Measurements from ENCODE around the gene SOAT2.

DNA sequence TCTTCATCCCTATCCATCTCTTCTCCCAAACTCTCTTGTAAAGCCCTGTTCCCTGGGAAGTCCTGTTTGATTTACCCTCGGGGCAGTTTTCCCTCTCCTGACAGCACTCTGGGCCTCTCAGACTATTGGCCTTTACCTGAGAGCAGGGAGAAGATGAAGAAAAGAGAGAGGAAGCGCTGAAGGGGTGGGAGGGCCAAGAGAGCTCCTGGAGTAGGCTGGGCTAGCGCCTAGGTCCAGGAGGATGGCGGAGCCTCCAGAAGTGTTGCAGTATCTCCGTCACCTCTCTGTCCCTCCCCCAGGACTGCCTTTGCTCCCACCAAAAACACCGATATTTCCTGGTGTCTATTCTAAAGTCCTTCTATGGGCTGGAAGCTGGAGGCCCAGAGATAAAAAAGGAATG, 11.5 kb upstream of the SOAT2 start:
- TF ChIP-seq, protein P1, sequence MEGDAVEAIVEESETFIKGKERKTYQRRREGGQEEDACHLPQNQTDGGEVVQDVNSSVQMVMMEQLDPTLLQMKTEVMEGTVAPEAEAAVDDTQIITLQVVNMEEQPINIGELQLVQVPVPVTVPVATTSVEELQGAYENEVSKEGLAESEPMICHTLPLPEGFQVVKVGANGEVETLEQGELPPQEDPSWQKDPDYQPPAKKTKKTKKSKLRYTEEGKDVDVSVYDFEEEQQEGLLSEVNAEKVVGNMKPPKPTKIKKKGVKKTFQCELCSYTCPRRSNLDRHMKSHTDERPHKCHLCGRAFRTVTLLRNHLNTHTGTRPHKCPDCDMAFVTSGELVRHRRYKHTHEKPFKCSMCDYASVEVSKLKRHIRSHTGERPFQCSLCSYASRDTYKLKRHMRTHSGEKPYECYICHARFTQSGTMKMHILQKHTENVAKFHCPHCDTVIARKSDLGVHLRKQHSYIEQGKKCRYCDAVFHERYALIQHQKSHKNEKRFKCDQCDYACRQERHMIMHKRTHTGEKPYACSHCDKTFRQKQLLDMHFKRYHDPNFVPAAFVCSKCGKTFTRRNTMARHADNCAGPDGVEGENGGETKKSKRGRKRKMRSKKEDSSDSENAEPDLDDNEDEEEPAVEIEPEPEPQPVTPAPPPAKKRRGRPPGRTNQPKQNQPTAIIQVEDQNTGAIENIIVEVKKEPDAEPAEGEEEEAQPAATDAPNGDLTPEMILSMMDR (conservative IDR thresholded peaks at IDR 0.05; ENCODE audit: low read depth, low read length) = no peak
- TF ChIP-seq MXI1 (IDR thresholded peaks at IDR 0.05; ENCODE audit: borderline replicate concordance, low read depth, low read length) (no peak), POLR2A (IDR thresholded peaks at IDR 0.05; ENCODE audit: low read depth, low read length) (no peak), MAZ (IDR thresholded peaks at IDR 0.05; ENCODE audit: borderline replicate concordance, low read depth, low read length) (no peak), FOS (IDR thresholded peaks at IDR 0.05; ENCODE audit: low read depth, low read length) (no peak), CHD1 (IDR thresholded peaks at IDR 0.05; ENCODE audit: low read depth, low read length) (no peak), RAD21 (IDR thresholded peaks at IDR 0.05; ENCODE audit: low read length) (no peak), RFX5 (IDR thresholded peaks at IDR 0.05; ENCODE audit: low read depth, low read length) (no peak), SMC3 (IDR thresholded peaks at IDR 0.05; ENCODE audit: low read depth, low read length) (no peak), CEBPB (IDR thresholded peaks at IDR 0.05; ENCODE audit: low read depth, low read length) (no peak)
- TF ChIP-seq, protein P2, sequence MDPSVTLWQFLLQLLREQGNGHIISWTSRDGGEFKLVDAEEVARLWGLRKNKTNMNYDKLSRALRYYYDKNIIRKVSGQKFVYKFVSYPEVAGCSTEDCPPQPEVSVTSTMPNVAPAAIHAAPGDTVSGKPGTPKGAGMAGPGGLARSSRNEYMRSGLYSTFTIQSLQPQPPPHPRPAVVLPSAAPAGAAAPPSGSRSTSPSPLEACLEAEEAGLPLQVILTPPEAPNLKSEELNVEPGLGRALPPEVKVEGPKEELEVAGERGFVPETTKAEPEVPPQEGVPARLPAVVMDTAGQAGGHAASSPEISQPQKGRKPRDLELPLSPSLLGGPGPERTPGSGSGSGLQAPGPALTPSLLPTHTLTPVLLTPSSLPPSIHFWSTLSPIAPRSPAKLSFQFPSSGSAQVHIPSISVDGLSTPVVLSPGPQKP (IDR thresholded peaks at IDR 0.05; ENCODE audit: borderline replicate concordance, low read depth, low read length) = no peak
